Kasumi-1 (cell line): ENCODE measurements around the gene BACH2.

Source experiments
- DNase-seq, 2 experiments: peaks; one replicate each; lab custom pipeline; 2025; lab: John Stamatoyannopoulos, UW

The BACH2 gene

DNA sequence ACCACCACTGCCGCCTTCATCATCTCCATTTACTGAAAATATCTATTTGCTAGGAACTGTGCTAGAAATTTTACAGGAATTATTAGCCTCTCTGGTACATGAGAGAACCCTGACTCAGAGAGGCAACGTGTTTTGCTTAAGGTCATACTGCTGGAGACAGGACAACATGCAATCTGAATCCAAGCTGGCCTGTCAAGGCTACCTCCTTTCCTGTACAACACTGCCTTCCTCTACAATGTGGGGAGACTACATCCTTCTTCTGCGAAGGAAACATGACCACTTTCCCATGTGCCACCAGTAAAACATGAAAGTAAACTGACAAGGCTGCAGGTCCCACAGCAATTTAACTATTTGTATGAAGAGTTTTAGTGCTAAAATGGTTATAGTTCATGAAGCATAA is 200.9 kb downstream of the BACH2 start:
- DNase-seq = no peak

DNA sequence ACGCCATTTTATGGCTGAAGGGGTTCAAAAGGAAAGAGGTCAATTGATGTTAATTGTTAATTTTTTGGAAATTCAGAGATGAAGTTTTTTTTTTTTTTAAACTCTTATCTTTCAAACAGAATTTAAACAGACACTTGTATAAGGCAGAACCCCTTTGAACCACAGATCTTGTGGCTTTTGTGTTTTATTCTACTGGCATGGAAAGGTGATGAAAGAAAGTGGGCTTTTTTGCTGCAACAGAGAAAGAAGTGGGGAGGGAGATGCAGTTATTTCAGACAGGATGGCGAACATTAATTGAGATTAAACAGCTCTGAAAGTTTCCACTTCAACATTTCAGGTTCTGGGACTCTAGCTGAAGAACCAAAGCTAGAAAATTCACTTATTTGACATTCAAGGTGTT is 201.5 kb downstream of the BACH2 start:
- DNase-seq = no peak

DNA sequence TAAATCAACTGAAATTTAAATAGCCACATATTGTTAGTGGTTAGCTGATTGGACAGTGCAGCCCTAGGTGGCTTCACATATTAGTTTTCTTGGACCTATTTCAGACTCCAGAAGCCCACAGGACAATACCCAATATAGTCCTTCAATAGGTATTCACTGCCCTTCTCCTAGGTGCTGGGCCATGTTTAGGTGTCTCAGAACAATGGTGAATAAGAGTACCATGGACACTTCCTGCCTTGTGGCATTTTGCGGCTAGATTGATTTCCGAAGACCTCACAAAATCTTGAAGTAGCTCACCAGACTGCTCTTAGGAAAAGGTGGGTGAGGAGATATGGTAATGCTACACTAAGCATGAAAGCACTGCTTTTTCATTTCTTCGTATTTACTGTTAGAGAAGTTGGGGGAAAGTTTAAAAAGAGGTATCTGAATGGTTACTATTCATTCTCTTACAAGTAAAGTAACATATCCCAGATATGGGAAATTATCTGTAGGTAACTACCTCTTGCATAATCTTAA is 203.0 kb downstream of the BACH2 start:
- no peak for DNase-seq

DNA sequence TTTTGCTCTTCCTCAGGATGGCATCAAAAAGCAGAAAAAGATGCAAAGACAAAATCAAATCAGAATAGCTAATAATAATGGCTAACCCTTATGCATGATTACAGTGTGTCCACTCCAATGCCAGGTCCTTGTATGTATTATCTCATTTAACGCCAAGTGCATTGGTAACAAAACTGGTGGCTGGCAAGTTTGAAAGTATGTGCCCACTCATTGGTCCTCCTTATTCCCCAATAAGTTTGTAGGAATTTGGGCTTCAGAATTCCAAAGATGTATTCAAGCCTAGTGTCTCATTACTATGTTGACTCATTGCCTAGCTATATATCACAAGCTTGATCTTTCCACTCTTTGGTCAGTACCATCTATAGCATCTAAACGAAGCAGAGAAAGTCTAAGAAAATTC is 205.8 kb downstream of the BACH2 start:
- no peak for DNase-seq

DNA sequence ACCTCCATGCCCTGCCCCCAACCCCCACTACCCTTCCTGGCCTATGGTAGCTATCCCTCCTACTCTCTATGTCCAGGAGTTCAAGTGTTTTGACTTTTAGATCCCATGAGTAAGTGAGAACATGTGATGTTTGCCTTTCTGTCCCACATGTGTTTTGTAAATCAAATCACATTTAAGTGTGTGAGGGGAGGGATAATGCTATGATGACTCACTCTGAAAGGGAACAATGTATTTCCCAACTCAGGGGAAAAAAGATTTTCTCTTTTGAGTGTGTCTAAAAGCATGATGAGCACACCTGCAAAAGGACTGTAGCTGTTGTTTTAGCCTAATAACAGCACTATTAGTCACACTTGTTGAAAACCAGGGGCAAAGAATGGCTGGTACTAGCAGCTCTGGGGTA is 208.6 kb downstream of the BACH2 start:
- no peak for DNase-seq

DNA sequence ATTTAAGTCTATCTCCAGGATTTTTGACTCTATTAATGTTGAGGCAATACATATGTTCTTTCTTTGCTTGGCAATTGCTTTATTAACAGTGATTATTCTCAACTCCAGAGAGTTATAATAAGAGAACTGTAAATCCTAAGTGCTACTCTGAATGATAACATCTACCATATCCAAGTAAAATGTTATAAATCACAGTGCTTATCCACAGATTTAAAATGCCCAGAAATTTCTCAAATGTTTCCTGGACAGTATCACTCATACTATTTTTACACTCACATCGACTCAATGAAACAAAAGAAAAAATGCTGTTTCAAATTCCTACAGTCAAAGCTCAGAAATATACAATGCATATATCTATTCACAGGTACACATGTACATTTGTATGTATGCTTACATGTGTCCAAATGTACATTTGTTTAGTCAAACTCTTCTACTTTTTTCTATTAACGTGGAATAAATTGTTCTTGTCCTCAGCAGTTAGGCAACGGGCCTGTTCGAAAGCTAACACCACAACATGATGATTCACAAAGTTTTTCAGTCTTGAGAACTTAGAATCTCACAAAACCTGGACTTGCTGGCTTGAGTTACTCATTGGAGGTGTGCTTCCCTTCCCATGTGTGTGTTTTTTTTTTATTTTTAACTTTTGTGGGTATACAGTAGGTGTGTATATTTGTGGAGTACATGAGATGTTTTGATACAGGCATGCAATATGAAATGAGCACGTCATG is 209.4 kb downstream of the BACH2 start:
- no peak for DNase-seq

DNA sequence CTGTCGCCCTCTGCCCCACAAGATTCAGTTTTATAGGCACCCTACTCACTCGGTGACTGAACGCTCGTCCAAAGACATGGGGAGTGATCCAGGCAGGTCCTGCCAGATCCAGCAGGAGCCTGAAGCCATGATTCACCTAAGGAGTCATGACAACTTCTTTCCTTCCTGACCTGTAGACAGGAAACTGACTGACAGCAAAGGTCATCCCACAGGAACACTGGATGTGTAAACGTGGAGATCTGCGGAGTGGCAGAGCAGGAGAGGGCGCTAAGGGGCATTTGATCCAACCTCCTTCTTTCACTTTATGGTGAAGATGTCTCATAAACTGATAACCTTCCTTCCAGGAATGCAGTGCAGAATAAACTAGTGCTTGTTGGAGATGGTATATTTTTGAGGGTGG is 210.1 kb downstream of the BACH2 start:
- no peak for DNase-seq

DNA sequence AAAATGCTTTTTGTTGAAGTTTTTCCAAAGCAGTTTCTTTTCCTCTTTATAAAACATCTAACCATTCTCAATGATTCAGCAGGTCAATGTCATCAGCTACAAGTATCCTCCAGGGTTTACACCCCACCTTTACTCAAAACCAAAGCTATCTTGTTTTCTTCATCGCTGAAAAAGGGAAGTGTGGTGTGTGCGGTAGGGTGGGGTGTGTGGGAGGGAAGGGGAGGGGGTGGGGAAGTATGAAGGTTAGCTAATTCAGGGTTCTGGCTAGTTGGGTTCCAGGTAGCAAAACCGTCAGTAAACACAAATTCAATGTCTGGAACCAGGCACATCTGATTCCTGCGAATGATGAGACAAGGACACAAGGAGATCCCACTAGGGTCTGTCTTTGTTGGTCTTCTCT is 212.8 kb downstream of the BACH2 start:
- peak; percentile 34 to 36 for DNase-seq

DNA sequence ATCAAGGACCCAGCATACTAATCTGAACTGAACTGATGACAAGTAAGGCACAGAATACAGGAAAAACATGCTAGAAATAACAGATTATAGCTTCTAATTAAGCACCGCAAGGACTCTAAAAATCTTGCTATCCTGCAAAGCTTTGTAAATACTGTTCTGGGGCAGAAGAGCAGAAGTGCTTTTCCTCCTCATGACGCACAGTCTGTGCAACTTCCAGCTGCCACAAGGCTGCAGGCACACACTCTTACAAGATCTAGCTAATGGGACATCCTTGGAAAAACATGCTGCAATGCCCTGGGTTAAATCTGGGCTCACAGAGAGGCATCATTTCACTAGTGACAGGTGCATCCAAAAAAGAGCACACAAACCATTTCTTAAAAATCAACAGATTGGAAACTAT is 213.8 kb downstream of the BACH2 start:
- no peak for DNase-seq

DNA sequence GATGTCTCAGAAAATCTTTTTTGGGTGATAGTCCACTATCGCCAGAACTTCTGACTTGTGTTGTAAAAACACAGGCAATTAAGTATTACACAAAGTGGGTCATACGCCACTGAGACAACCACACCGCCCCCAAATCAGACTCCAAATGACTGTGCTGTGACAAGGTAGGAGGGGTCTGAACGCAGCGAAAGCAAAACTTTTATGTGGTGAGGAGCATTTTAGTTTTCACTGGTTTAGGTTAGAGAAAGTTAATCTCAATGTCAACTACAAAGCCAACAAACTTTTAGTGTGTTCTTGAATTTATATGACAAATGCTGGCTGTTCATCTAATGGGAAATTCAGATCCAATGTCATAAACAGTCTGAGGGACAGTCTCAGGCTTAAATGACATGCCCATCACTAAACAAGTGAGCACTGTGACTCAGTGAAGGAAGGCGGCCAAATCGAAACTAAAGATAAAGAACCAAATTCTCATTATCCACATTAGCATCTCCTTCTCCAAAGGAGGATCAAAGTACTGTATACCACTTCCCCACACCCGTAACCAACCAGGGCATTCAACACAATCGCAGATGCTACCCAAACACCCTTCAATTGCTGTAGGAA is 215.7 kb downstream of the BACH2 start:
- DNase-seq = no peak

DNA sequence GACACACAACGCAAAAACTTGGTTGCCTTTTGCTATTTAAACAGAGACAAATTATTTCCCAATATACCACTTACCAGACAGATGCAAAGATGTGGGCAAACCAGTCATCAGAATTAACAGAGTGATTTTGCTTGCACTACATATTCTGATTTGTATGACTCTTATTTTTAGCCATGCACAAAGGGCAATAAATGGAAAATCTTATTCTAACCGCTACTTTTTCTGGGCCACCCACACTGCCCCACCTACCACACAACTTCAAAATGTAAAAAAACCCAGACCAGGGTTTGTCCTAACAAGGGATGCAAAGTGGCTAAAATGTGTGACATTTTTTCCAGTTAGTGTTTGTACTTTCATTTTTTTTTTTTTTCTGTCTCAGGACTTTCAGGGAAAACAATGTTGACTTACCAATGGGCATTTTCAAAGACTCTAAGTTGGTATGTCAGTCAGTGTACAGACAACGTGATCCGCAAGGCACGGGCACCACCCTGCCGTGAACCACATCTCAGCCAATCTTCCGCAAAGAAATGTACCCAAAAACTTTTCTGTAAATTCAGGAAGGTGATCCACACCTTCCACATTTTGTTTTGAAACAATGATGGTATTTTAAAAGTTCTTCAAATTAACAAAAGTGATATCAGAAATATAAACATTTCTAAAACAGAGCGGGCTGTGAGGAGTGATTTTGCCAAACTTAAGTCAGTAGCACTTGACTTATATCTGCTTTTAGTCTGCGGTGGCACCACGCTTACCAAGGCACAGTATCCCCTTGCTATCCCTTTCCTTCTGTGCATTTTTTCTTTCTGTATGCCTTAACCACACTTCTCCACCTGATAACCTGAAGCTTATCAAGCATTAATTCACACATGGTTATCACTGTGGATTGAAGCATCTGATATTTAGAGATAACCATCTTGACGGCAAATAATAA is 216.8 kb downstream of the BACH2 start:
- DNase-seq = no peak

DNA sequence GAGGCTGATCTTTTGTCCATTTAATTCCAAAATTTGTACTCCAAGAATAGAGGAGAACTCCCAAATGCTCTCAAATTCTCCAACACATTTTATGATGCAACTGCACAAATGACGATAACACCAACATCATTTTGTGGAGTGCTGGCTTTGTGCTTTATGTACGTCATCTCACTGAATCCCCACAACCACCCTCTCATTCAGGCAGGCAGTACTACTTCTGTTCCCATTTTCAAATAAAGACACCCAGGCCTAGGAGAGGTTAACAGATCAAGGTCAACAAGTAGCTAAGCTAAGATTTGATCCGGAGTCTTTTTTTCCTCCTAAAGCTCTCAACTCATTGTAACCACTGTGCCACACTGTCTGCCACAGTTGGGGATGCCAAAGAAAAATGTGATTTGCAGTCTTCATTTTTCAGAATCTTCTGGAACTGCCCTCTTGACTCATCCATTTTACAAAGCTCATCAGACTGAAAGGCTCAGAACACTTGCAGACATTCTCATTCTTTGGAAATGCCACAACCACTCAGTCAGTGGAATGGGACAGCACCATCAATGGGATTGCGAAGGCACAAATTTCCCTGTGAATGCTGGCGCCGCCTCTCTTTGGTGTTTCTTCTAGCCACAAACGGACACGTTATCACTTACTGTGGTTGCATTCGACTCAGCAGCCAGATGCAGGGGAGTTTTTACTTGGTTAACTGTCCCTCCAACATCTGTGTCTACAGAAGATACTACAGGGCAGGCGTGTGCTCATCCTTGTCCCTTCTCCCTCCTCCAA is 217.9 kb downstream of the BACH2 start:
- no peak for DNase-seq

DNA sequence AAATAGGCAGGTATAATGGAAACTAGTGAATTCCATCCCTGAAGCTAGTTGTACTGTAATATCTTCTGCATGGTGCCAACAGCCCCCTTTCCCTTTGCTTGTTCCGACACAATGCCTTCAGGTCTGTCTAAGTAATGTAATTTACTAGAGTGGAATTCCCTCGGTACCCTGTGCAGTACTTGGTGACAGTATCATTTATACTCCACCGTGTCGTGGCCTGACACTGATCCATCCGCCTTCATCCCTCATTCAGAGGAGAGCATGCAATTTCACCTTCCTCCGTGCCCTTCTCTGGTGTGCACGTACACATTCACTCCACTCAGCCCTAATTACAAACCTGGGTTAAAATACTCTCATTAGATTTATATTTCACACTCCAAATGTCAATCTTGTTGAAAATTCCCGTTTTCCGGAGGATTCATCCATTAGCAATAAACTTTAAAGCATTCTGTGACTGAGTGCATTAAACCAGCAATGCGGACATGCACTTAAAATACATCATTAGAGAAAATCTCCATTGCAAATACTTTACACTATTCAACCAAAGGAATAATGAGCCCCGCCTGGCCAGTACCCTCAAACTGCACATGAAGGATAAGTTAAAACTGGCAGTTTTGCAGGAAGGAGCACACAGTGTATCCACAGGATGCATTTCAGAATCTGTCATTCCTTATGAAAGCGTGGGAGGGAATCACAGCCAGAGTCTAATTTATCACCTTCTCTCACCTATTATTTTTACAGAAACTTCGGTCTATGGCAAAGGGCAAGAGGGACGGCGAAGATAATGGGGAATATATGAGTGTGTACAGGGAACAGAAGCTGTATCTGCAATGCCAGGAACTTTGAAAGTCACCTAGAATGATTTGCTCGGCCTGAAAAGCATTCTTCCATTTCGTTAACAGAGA is 219.9 kb downstream of the BACH2 start:
- DNase-seq = no peak

DNA sequence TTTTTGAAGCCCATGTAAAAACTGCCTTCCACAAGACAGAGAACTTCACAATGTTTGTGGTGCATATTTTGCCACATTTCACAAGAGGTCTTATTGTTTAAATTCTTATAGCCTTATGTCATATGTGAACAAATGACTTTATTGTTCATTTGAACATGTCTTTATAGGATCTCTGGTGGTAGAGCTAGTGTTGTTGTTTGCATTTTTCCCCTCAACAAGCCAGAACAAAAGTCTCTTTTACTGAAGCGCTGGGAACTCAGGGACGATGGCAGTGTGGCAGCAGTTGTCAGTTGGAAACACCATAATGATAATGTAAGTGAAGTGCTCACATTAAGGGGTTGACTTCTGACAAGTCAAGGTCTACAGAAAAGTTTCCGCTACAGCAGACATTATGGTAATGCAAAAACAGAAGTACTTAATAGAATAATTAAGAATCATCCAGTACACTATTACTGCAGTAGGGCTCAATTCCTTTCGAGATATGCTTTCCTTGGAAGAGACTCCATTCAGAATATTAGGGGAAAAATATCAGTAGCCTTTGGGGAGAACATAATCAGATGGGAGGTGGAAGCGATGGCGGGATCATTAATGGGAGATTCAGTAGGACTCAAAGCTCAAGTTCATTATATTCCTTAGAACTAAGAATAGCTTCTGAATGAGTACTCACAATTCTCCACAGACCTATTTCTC is 222.3 kb downstream of the BACH2 start:
- no peak for DNase-seq

DNA sequence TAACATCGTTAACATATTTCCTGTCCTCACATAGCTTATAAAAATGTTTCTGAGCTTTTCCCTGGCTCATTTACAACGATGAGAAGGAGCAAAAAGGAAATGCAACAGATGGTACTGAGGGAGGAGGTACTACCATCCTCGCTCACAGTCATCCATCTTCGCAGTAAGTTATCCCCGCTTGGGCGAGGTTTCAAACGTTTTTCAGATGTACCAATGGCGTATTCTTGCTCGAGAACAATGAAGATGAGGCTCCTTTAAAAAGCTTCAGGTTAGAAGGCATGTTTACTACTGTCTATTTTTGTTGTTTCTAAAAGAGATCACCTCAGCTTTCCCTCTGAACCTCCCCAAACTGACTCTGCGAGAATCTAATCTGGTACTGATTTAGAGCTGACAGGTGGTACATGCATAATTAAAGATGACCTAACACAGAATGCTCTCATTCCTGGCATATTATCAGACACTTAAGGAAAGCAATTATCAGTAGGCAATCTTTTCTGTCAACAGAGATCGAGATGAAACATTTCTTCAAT is 223.6 kb downstream of the BACH2 start:
- no peak for DNase-seq

DNA sequence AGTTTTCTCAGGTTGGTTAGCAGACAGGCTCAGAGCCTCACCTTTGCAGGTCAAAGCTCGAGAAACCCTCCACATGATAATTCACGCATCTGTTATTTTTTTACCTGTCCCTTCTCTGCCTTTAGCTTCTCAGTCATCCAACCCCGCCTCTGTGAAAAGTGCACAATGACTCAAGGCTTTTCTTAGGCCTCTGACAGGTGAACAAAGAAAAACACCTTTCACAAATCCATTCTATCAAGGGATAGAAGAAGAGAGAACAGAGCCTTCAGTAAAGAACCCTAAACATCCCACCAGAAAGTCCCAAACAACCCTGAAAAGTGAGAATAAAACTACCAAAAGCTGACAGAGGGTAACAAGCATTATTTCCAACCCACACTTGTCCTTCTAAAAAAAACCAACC is 224.1 kb downstream of the BACH2 start:
- DNase-seq = no peak

DNA sequence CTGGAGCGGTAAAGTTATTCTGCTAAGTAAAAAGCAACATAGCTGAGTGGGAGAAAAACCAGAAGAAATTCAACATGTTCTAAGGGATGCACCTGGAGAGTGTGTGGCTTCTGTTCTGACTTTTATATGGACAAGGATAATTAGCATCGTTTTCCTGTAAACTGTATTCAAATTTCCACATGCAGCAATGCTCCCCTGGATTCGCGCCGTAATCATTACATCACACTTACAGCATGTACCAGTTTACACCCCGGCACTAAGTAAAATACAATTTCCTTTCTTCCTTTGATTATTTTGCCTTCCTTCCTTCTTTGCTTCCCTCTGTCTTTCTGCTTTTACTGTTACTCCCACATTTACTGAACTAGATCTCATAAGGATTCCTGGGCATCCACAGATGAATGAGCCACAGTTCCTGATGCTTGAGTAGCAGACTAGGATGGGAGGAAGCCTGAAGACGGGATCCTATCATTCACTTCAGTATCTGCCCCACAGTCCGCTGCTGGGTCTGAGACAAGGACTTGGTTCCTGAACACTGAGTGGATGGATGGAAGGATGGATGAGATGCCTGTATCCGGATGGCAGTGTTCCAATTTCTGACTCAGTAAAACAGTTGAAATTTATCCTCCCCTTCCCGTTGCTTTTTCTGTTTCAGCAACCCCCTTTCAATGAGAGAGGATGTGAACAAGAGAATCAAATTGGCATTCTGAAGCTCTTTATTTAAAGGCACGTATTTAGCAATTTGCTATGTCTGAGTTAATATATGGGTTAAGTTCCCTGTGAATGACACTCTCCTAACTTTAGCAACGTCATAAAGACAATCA is 227.7 kb downstream of the BACH2 start:
- no peak for DNase-seq

DNA sequence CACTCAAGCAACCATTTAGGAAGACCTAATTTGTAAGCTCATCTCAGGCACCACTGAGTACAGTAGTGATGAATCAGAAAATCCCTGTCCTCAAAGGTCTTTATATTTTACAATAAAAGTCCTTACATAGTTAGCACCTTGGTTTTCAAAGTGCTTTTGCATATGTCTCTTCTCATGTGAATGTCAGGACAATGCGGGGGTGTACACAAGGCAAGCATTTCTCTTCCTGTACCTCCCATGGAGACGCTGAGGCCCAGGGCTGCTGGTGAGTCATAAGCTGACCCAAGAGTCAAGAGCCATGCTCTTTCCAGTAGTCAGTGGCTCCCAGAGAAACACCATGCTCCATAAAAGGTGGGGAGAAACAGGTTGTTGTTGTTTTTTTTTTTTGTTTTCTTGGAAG is 228.4 kb downstream of the BACH2 start:
- DNase-seq = no peak

DNA sequence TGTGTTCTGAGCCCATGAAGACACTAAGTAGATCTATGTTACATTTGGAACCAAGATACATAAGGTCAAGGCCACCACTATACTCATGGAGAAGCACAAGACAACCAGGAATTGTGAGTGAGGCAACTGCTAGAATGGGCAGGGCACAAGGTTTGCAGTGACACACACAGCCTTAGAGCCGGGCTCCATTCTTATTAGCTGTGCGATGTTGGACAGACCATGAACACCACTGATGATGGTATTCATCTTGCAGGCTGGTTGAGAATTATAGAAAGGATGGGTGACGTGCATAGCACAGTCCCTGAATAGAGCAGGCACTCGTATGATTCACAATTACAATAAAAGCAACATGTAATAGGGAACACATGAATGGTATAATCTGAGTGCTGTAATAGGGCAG is 229.9 kb downstream of the BACH2 start:
- no peak for DNase-seq
